ENCODE data around the gene ELFN1. TPM values are rescaled to one million over a fixed set of nuclear protein-coding genes. Genes with fewer than 3 reads are reported as not detected.

Gene ELFN1
- total RNA-seq, 4 donors from 2014 or later: 0.51 to 6.7 (median 3.6) TPM

DNA sequence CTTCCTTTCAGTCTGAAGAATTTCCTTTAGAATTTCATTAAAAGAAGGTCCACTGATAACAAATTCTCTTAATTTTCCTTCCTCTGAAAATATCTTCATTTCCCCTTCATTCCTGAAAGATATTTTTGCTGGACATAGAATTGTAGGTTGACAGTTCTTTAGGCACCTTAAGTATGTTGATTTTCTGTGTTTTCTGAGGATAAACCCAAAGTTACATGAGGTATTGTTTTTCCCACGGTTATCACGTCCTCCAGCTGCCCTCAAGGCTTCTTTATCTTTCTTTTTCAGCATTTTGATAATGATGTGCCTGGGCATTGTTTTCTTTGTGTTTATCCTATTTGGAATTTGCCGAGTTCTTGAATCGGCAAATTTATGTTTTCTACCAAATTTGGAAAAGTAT lies 105.3 kb downstream of the ELFN1 start:
- TF ChIP-seq POLR2A (IDR thresholded peaks at IDR 0.05): no peak
- TF ChIP-seq, protein P1, sequence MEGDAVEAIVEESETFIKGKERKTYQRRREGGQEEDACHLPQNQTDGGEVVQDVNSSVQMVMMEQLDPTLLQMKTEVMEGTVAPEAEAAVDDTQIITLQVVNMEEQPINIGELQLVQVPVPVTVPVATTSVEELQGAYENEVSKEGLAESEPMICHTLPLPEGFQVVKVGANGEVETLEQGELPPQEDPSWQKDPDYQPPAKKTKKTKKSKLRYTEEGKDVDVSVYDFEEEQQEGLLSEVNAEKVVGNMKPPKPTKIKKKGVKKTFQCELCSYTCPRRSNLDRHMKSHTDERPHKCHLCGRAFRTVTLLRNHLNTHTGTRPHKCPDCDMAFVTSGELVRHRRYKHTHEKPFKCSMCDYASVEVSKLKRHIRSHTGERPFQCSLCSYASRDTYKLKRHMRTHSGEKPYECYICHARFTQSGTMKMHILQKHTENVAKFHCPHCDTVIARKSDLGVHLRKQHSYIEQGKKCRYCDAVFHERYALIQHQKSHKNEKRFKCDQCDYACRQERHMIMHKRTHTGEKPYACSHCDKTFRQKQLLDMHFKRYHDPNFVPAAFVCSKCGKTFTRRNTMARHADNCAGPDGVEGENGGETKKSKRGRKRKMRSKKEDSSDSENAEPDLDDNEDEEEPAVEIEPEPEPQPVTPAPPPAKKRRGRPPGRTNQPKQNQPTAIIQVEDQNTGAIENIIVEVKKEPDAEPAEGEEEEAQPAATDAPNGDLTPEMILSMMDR (IDR thresholded peaks at IDR 0.05): no peak
- no peak overlapping the region for H3K4me3 ChIP-seq
- H3K9me3 ChIP-seq: no peaks in the 10 kb centered on the region
- DNase-seq: no peak
- intact Hi-C loops (cut with DNase I; ENCODE audit: low total_unique reads): no loop called here
- H3K4me1 ChIP-seq: no peaks in the 10 kb centered on the region
- no peaks in the 10 kb centered on the region for H3K36me3 ChIP-seq
- H3K27me3 ChIP-seq: no peaks in the 10 kb centered on the region
- no peak overlapping the region for H3K27ac ChIP-seq

DNA sequence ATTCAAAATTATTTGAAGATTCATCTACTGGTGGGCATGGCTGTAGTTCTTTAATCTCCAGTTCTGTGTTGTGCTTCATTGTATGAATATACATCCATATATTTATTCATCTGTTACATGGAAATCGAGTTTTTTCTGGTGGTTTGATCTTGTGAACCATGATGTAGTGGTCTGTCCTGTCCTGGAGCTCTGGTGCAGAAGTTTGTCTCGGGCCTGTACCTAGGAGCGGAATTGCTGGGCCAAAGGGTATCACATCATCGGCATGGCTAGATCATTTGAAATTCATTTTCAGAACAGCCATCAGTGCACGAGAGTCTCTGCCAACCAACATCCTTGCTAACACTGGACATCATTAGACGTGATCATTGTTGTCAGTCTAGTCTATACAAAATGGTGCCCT lies 107.0 kb downstream of the ELFN1 start:
- H3K36me3 ChIP-seq: no peaks in the 10 kb centered on the region
- no peaks in the 10 kb centered on the region for H3K9me3 ChIP-seq
- H3K4me1 ChIP-seq: no peaks in the 10 kb centered on the region
- H3K4me3 ChIP-seq: no peak overlapping the region
- TF ChIP-seq POLR2A (IDR thresholded peaks at IDR 0.05): no peak
- TF ChIP-seq, protein P1 (IDR thresholded peaks at IDR 0.05): no peak
- H3K27me3 ChIP-seq: no peaks in the 10 kb centered on the region
- intact Hi-C loops (cut with DNase I; ENCODE audit: low total_unique reads): no loop called here
- DNase-seq: no peak
- H3K27ac ChIP-seq: no peak overlapping the region

DNA sequence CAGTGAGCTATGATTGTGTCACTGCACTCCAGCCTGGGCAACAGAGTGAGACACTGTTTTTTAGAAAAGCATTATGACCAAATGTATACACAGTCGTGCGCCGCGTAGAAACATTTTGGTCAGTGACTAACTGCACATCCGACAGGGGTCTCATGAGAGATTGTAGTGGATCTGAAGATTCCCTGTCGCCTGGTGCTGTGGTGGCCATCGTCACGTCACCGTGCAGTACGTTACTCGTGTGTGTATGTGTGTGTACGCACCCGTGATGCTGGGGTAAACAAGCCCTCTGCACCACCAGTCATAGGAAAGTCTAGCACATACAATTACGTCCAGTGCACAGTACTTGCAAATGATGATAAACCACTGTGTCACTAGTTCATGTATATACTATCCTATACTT lies 109.4 kb downstream of the ELFN1 start:
- intact Hi-C loops (cut with DNase I; ENCODE audit: low total_unique reads): no loop called here
- Histone ChIP-seq H3K4me1 (no peaks in the 10 kb centered on the region), H3K27ac (no peak overlapping the region), H3K9me3 (no peaks in the 10 kb centered on the region), H3K36me3 (no peaks in the 10 kb centered on the region), H3K27me3 (no peaks in the 10 kb centered on the region), H3K4me3 (no peak overlapping the region)
- TF ChIP-seq, protein P1 (IDR thresholded peaks at IDR 0.05): no peak
- no peak for TF ChIP-seq POLR2A (IDR thresholded peaks at IDR 0.05)
- DNase-seq: no peak

DNA sequence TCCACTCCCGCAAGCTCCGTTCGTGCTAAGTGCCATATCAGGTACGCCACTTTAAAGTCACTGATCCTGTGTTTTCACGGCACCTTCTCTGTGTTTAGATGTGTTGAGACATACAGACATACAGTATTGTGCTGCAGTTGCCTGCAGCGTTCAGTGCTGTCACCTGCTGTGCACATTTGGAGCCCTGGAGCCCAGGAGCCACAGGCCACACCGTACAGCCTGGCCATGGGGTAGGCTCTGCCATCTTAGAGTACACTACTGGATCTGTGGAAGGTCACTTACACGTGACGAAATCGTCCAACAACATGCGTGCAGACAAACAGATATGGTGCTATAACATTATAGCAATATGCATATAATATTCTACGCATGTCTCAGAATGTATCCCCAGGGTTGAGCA lies 111.3 kb downstream of the ELFN1 start:
- Histone ChIP-seq H3K4me3 (no peak overlapping the region), H3K27me3 (no peaks in the 10 kb centered on the region), H3K4me1 (no peaks in the 10 kb centered on the region), H3K27ac (no peak overlapping the region), H3K36me3 (no peaks in the 10 kb centered on the region), H3K9me3 (peaks cover 0 to 4% of the 10 kb centered on the region in 2 donors)
- intact Hi-C loops (cut with DNase I; ENCODE audit: low total_unique reads): no loop called here
- TF ChIP-seq POLR2A (IDR thresholded peaks at IDR 0.05): no peak
- TF ChIP-seq, protein P1 (IDR thresholded peaks at IDR 0.05): no peak
- DNase-seq: no peak

DNA sequence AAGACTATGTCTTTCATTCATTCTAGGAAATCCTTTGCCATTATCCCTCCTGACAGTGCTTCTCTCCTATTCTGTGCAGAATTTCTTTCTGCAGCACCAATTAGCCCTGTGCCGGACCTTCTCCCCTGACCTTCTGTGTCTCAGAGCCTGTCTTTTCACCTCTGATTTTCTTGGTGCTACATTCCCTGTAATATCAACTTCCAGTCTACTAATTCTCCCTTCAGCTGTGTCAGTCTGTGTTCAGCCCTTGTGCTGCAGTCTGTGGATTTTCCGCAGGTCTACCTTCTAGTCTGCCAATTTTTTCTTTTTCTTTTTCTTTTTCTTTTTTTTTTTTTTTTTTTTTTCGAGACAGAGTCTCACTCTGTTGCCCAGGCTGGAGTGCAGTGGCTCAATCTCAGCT lies 115.8 kb downstream of the ELFN1 start:
- TF ChIP-seq, protein P1 (IDR thresholded peaks at IDR 0.05): no peak
- TF ChIP-seq POLR2A (IDR thresholded peaks at IDR 0.05): no peak
- DNase-seq: no peak
- intact Hi-C loops (cut with DNase I; ENCODE audit: low total_unique reads): no loop called here
- Histone ChIP-seq H3K4me3 (no peak overlapping the region), H3K36me3 (no peaks in the 10 kb centered on the region), H3K9me3 (peaks cover 0 to 4% of the 10 kb centered on the region in 2 donors), H3K27ac (no peak overlapping the region), H3K27me3 (no peaks in the 10 kb centered on the region), H3K4me1 (no peaks in the 10 kb centered on the region)

Data from uterus (tissue), 4 donors.